Astrocyte (in vitro differentiated cells and primary cell): ENCODE measurements around the gene TBC1D12.

Source experiments
- CTCF ChIP-seq: IDR thresholded peaks from 2 replicates; pipeline ENCODE4 v1.5.1; 2011; ENCODE audit warnings: low read depth, mild to moderate bottlenecking, inconsistent platforms, low read length, moderate library complexity; ENCODE audit not compliant: insufficient read depth
- EZH2 ChIP-seq: IDR thresholded peaks from 2 replicates; pipeline ENCODE4 v1.6.1; 2012; ENCODE audit warnings: mild to moderate bottlenecking, low read length, inconsistent platforms; ENCODE audit not compliant: insufficient read depth

GRCh38 chr10:94481410-94481809 lies 79.1 kb downstream of the TBC1D12 start:
- TF ChIP-seq CTCF = no peak
- TF ChIP-seq EZH2 = no peak
